ENCODE results near the gene OBSL1. TPM values are rescaled to one million over a fixed set of nuclear protein-coding genes. Genes with fewer than 3 reads are reported as not detected.

The OBSL1 gene
- total and polyA plus RNA-seq, 5 donors = 179 to 321 (median 281) TPM

DNA sequence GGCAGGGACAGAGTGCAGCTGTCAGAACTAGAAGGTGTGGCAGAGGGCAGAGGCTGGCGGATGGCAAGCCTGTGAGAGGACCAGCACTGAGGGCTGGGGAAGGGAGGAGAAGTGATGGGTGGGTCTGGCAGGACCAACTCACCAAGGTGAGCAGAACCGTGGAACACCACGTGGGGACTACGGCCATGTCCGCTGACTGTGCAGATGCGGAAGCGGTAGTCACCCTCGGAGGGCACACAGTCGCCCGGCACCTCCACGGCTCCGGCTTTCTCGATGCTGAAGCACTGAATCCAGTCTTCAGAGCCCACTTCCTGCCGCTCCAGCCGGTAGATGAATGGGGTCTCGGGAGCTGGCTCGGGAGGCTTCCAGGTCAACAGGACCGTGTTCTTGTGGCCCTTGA is 4.2 kb downstream of the OBSL1 start:
- intact Hi-C loops (cut with DNase I) = no loop called here
- no peaks in the 10 kb centered on the region for H3K27me3 ChIP-seq (ENCODE audit: control insufficient read depth, insufficient read depth)
- no peak overlapping the region for H3K4me3 ChIP-seq (ENCODE audit: low read length)
- no peak overlapping the region for H3K27ac ChIP-seq (ENCODE audit: low read length)
- DNase-seq = peak in 1 of 3 donors; percentile 44
- H3K9me3 ChIP-seq (ENCODE audit: control insufficient read depth, low read length) = no peaks in the 10 kb centered on the region
- no peak for ATAC-seq
- H3K4me1 ChIP-seq (ENCODE audit: control insufficient read depth, insufficient read depth, low read length) = no peaks in the 10 kb centered on the region
- 93% methylated on average over 18 of the region's 18 CpGs for WGBS

- no peaks in the 10 kb centered on the region for H3K4me1 ChIP-seq (ENCODE audit: control insufficient read depth, insufficient read depth, low read length)
- H3K9me3 ChIP-seq (ENCODE audit: control insufficient read depth, low read length) = no peaks in the 10 kb centered on the region
- 86% methylated on average over 11 of the region's 11 CpGs for WGBS
- no peak overlapping the region for H3K27ac ChIP-seq (ENCODE audit: low read length)
- no peak overlapping the region for H3K4me3 ChIP-seq (ENCODE audit: low read length)
- H3K27me3 ChIP-seq (ENCODE audit: control insufficient read depth, insufficient read depth) = no peaks in the 10 kb centered on the region
- no peak for ATAC-seq
- no peak for DNase-seq
- intact Hi-C loops (cut with DNase I) = no loop called here
Observed at GRCh38 chr2:219566640-219567039, 4.7 kb downstream of the OBSL1 start.

DNA sequence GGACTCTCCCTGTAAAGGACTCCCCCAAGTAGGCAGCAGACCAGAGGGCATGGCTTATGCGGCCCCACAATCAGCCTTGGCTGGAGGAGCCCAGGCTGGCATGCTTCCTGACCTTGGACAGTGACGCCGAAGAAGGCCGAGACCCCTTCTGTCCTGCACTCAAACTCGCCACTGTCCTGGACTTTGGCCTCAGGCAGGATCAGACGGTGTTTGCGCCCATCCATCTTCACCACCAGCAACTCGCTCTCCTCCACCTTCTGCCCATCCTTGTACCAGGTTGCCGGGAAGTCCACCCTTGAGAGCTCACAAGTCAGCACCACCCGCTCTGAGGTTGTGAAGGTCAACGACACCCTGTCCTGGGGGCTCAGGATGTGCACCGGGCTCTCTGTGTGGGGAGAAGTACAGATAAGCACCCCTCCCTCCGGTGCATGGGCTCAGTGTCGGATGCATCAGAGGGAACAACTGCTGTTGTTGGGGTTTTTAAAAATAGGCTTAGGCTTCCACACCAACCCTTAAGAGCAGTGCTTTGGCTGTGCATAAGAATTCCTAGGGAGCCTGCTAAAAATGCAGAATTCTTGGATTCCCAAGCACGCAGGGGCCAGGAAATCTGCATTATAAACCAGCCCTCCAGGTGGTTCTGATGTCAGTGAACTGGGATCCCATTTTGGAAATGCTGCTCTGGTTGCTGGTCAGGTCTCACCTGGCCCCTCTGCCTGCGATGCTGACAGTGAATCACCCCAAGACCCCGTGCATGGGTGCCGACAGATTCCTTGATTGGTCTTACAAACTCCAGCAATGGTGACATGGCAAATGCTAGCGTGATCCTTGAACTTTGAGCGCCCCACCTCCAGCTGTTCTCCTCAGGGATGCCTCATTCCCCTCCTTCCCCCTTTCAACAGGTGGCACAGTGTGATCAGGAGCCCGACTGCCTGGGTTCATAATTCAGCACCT is 5.9 kb downstream of the OBSL1 start:
- no peak overlapping the region for H3K27ac ChIP-seq (ENCODE audit: low read length)
- ATAC-seq (no peak), DNase-seq (no peak)
- H3K27me3 ChIP-seq (ENCODE audit: control insufficient read depth, insufficient read depth) = no peaks in the 10 kb centered on the region
- WGBS = 76% methylated on average over 21 of the region's 21 CpGs
- intact Hi-C loops (cut with DNase I) = no loop called here
- H3K4me1 ChIP-seq (ENCODE audit: control insufficient read depth, insufficient read depth, low read length) = no peaks in the 10 kb centered on the region
- no peaks in the 10 kb centered on the region for H3K9me3 ChIP-seq (ENCODE audit: control insufficient read depth, low read length)
- no peak overlapping the region for H3K4me3 ChIP-seq (ENCODE audit: low read length)

- DNase-seq = no peak
- no peaks in the 10 kb centered on the region for H3K9me3 ChIP-seq (ENCODE audit: control insufficient read depth, low read length)
- intact Hi-C loops (cut with DNase I) = no loop called here
- no peaks in the 10 kb centered on the region for H3K27me3 ChIP-seq (ENCODE audit: control insufficient read depth, insufficient read depth)
- no peak overlapping the region for H3K27ac ChIP-seq (ENCODE audit: low read length)
- H3K4me1 ChIP-seq (ENCODE audit: control insufficient read depth, insufficient read depth, low read length) = no peaks in the 10 kb centered on the region
- WGBS = 90% methylated on average over 20 of the region's 20 CpGs
- no peak for ATAC-seq
- no peak overlapping the region for H3K4me3 ChIP-seq (ENCODE audit: low read length)
Observed at GRCh38 chr2:219563271-219563928, 7.9 kb downstream of the OBSL1 start.

- H3K27ac ChIP-seq (ENCODE audit: low read length) = no peak overlapping the region
- 82% methylated on average over 35 of the region's 35 CpGs for WGBS
- no peaks in the 10 kb centered on the region for H3K27me3 ChIP-seq (ENCODE audit: control insufficient read depth, insufficient read depth)
- no peaks in the 10 kb centered on the region for H3K9me3 ChIP-seq (ENCODE audit: control insufficient read depth, low read length)
- H3K4me1 ChIP-seq (ENCODE audit: control insufficient read depth, insufficient read depth, low read length) = no peaks in the 10 kb centered on the region
- peak in 2 of 3 donors; percentile 53 to 54 for DNase-seq
- ATAC-seq = no peak
- no peak overlapping the region for H3K4me3 ChIP-seq (ENCODE audit: low read length)
- intact Hi-C loops (cut with DNase I) = no loop called here
Observed at GRCh38 chr2:219562049-219563020, 9.0 kb downstream of the OBSL1 start.

GRCh38 chr2:219561179-219562048 is 9.9 kb downstream of the OBSL1 start:
- Histone ChIP-seq H3K27me3 (ENCODE audit: control insufficient read depth, insufficient read depth) (no peaks in the 10 kb centered on the region), H3K4me3 (ENCODE audit: low read length) (no peak overlapping the region), H3K9me3 (ENCODE audit: control insufficient read depth, low read length) (no peaks in the 10 kb centered on the region), H3K27ac (ENCODE audit: low read length) (no peak overlapping the region), H3K4me1 (ENCODE audit: control insufficient read depth, insufficient read depth, low read length) (no peaks in the 10 kb centered on the region)
- WGBS = 63% methylated on average over 24 of the region's 24 CpGs
- ATAC-seq (peak; percentile 3 to 4), DNase-seq (peak in 1 of 3 donors; percentile 45)
- intact Hi-C loops (cut with DNase I) = no loop called here

DNA sequence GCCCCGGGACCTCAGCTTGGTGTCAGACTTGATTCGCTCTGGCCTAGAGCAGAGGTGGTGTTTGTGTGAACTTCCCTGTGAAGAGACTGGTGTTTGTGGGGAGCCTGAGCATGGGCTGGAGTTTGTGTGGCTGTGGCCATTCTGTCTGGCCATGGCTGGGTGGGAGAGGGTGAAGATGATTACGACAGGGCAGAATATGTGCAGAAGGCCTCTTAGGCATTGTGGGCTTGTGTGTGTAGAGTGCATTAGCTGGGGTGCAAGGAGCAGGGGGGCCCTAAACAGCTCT is 10.5 kb downstream of the OBSL1 start:
- H3K9me3 ChIP-seq (ENCODE audit: control insufficient read depth, low read length) = no peaks in the 10 kb centered on the region
- H3K4me3 ChIP-seq (ENCODE audit: low read length) = no peak overlapping the region
- no peaks in the 10 kb centered on the region for H3K4me1 ChIP-seq (ENCODE audit: control insufficient read depth, insufficient read depth, low read length)
- no peaks in the 10 kb centered on the region for H3K27me3 ChIP-seq (ENCODE audit: control insufficient read depth, insufficient read depth)
- intact Hi-C loops (cut with DNase I) = no loop called here
- ATAC-seq = no peak
- H3K27ac ChIP-seq (ENCODE audit: low read length) = no peak overlapping the region
- peak in 1 of 3 donors; percentile 26 for DNase-seq
- 86% methylated on average over 3 of the region's 3 CpGs for WGBS

DNA sequence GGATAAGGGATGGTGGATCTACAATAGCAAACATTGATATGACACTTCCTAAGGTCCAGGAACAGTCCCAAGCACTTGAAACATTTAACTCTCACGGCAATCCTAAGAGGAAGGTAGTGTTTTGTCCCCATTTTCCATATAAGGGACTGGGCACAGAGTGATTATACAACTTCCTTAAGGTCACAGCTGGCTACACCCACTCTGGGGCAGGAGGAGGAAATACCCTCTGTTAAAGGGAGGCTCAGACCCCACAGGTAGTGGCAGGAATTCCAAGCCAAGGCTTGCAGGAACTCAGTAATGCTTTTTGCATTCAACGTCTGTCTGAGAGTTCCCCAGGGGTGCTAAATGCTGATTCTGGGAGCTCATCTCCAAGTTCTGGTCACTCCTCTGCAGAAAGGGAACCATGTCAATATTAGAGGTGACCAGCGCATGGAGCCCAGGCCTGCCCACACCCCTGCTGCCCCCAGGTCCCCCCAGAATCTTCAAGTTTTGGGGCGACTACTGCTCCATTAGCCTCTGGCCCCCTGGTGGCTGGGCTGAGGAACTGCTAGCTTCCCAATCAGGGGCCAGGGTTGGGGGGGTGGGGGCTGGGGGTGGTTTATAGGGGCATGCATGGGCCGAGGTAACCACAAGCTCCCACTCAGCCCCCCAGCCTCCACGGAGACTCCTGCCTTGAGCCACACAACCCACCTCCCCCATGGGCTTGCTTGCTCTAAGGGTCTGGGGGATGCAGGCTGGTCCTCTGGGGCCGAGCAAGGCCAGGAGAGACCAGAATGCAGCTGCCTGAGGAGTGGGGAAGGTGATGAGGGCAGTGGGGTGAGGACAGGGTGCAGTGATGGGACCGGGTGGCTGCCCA is 11.1 kb downstream of the OBSL1 start:
- WGBS = 28% methylated on average over 8 of the region's 8 CpGs
- H3K27ac ChIP-seq (ENCODE audit: low read length) = no peak overlapping the region
- intact Hi-C loops (cut with DNase I) = no loop called here

GRCh38 chr2:219559156-219559915 is 12.0 kb downstream of the OBSL1 start:
- intact Hi-C loops (cut with DNase I) = no loop called here
- 78% methylated on average over 20 of the region's 20 CpGs for WGBS
- H3K9me3 ChIP-seq (ENCODE audit: control insufficient read depth, low read length) = no peaks in the 10 kb centered on the region
- H3K27me3 ChIP-seq (ENCODE audit: control insufficient read depth, insufficient read depth) = no peaks in the 10 kb centered on the region
- ATAC-seq (no peak), DNase-seq (peak; percentile 18 to 50 (median 31))
- H3K27ac ChIP-seq (ENCODE audit: low read length) = no peak overlapping the region
- H3K4me3 ChIP-seq (ENCODE audit: low read length) = no peak overlapping the region
- no peaks in the 10 kb centered on the region for H3K4me1 ChIP-seq (ENCODE audit: control insufficient read depth, insufficient read depth, low read length)

More for the DNA sequence above, 11.1 kb downstream of the OBSL1 start:
- no peaks in the 10 kb centered on the region for H3K27me3 ChIP-seq (ENCODE audit: control insufficient read depth, insufficient read depth)
- no peak overlapping the region for H3K4me3 ChIP-seq (ENCODE audit: low read length)
- DNase-seq (peak in 2 of 3 donors; percentile 15 to 42), ATAC-seq (peak; percentile 3 to 10)
- H3K9me3 ChIP-seq (ENCODE audit: control insufficient read depth, low read length) = no peaks in the 10 kb centered on the region
- no peaks in the 10 kb centered on the region for H3K4me1 ChIP-seq (ENCODE audit: control insufficient read depth, insufficient read depth, low read length)

Measured in right cardiac atrium (tissue), 5 donors.